Spleen (tissue), 7 donors: ENCODE measurements around the gene DNM3.

Experiments used
- POLR2A ChIP-seq, 3 donors: fragments of 450-650 bp; IDR thresholded peaks; one replicate each; pipeline ENCODE4 v1.5.1; 2017; ENCODE audit warnings: antibody characterized with exemption in 3 of 3, mild to moderate bottlenecking in 1 of 3
- POLR2AphosphoS5 ChIP-seq, 3 donors: sonication (generic); formaldehyde crosslinking; IDR thresholded peaks; one replicate each; pipeline ENCODE4 v1.5.1; 2017; ENCODE audit warnings: antibody characterized with exemption in 3 of 3
- TF ChIP-seq, protein P1 (sequence below), 11 experiments: fragments of 200-600 bp in 7 of 11; fragments of 450-650 bp in 4 of 11; sonication (generic) in 4 of 11; IDR thresholded peaks in 8 of 11; conservative IDR thresholded peaks in 3 of 11; 1 replicate in 7 of 11; 2 replicates in 4 of 11; pipeline versions ENCODE4 v1.4.0 to v1.8.0; 2016 to 2021; ENCODE audit warnings: antibody characterized with exemption in 11 of 11, inconsistent platforms in 4 of 11, mild to moderate bottlenecking in 1 of 11
- donor health status: DM: no; HTN: no; CAD: no; lungs with moderate emphysema.
- donor health status: DM: no; HTN: no; CAD: no.
- donor health status: DM: no; HTN: no; CAD: no.

DNA sequence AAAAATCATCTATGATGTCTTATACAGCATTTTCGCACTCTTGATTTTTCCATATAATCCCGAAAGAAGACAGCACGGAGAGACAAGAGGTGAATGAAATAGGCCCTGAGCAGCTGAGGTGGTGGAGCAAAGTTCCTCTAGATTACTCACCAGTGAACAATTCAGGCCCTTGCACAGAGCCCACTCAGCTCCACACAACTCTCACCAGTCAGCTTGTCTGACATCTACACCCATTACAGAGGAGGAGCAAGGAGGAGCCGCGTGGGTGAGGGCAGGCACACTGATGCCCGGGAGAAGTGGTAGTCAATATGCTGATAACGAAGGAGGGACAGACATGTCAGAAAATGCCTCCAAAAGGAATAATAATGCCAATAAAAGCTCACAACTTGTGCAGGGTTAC, 59.9 kb downstream of the DNM3 start:
- TF ChIP-seq, protein P1, sequence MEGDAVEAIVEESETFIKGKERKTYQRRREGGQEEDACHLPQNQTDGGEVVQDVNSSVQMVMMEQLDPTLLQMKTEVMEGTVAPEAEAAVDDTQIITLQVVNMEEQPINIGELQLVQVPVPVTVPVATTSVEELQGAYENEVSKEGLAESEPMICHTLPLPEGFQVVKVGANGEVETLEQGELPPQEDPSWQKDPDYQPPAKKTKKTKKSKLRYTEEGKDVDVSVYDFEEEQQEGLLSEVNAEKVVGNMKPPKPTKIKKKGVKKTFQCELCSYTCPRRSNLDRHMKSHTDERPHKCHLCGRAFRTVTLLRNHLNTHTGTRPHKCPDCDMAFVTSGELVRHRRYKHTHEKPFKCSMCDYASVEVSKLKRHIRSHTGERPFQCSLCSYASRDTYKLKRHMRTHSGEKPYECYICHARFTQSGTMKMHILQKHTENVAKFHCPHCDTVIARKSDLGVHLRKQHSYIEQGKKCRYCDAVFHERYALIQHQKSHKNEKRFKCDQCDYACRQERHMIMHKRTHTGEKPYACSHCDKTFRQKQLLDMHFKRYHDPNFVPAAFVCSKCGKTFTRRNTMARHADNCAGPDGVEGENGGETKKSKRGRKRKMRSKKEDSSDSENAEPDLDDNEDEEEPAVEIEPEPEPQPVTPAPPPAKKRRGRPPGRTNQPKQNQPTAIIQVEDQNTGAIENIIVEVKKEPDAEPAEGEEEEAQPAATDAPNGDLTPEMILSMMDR (IDR thresholded peaks at IDR 0.05 in 8 of 11, conservative IDR thresholded peaks at IDR 0.05 in 3 of 11), result no peak
- no peak for TF ChIP-seq POLR2A (IDR thresholded peaks at IDR 0.05)
- no peak for TF ChIP-seq POLR2AphosphoS5 (IDR thresholded peaks at IDR 0.05)
